HepG2 (cell line): ENCODE measurements around the gene C2CD2. TPM values are rescaled to one million over a fixed set of nuclear protein-coding genes. Genes with fewer than 3 reads are reported as not detected.

Experiments used
- CHD4 ChIP-seq: fragments of 200-600 bp; sonication (generic); IDR thresholded peaks from 2 replicates; pipeline ENCODE4 v1.7.0; 2017; ENCODE audit warnings: mild to moderate bottlenecking, low read length, borderline replicate concordance
- GATAD2A ChIP-seq: IDR thresholded peaks from 2 replicates; pipeline ENCODE4 v1.6.1; 2016
- HCFC1 ChIP-seq: fragments of 150-350 bp; IDR thresholded peaks from 2 replicates; pipeline ENCODE4 v1.6.1; 2014; ENCODE audit warnings: low read depth, low read length
- HDAC1 ChIP-seq: sonication (generic); formaldehyde crosslinking; IDR thresholded peaks from 2 replicates; pipeline ENCODE4 v1.5.1; 2020; ENCODE audit warnings: mild to moderate bottlenecking, missing genetic modification reagents
- HMGXB4 ChIP-seq, 2 experiments: sonication (generic) in 1 of 2; formaldehyde crosslinking in 1 of 2; IDR thresholded peaks; 2 replicates each; pipeline versions ENCODE4 v1.4.0 to v1.6.1; 2018 to 2020; ENCODE audit warnings: missing genetic modification reagents in 2 of 2, borderline replicate concordance in 1 of 2, low read depth in 1 of 2, mild to moderate bottlenecking in 1 of 2, missing biosample characterization in 1 of 2
- MYNN ChIP-seq: sonication (generic); formaldehyde crosslinking; IDR thresholded peaks from 2 replicates; pipeline ENCODE4 v1.4.0; 2020; ENCODE audit warnings: mild to moderate bottlenecking, low read depth, missing genetic modification reagents
- NFATC3 ChIP-seq: sonication (generic); formaldehyde crosslinking; IDR thresholded peaks from 2 replicates; pipeline ENCODE4 v1.5.1; 2020; ENCODE audit warnings: mild to moderate bottlenecking, missing genetic modification reagents
- NFRKB ChIP-seq: fragments of 450-650 bp; IDR thresholded peaks from 2 replicates; pipeline ENCODE4 v1.6.1; 2017
- PRDM15 ChIP-seq: sonication (generic); formaldehyde crosslinking; IDR thresholded peaks from 2 replicates; pipeline ENCODE4 v1.4.0; 2020; ENCODE audit warnings: missing genetic modification reagents
- SNAPC2 ChIP-seq: sonication (generic); formaldehyde crosslinking; IDR thresholded peaks from 2 replicates; pipeline ENCODE4 v1.8.1; 2022; ENCODE audit warnings: mild to moderate bottlenecking, missing genetic modification reagents
- SP5 ChIP-seq: IDR thresholded peaks from 2 replicates; pipeline ENCODE4 v1.6.1; 2016; ENCODE audit warnings: low read depth, borderline replicate concordance
- SYNCRIP ChIP-seq: fragments of 200-400 bp; formaldehyde crosslinking; IDR thresholded peaks from 2 replicates; pipeline ENCODE4 v1.6.1; 2018; ENCODE audit warnings: mild to moderate bottlenecking, low read depth, low read length; ENCODE audit not compliant: insufficient read depth
- U2AF2 ChIP-seq: fragments of 200-400 bp; formaldehyde crosslinking; IDR thresholded peaks from 2 replicates; pipeline ENCODE4 v1.6.1; 2017; ENCODE audit warnings: low read depth, mild to moderate bottlenecking, low read length
- UBTF ChIP-seq: sonication (generic); formaldehyde crosslinking; IDR thresholded peaks from 2 replicates; pipeline ENCODE4 v1.4.0; 2020; ENCODE audit warnings: mild to moderate bottlenecking, missing genetic modification reagents
- ZC3H13 ChIP-seq: sonication (generic); formaldehyde crosslinking; IDR thresholded peaks from 2 replicates; pipeline ENCODE4 v1.8.1; 2023; ENCODE audit warnings: mild to moderate bottlenecking, missing genetic modification reagents, moderate library complexity
- ZEB1 ChIP-seq: IDR thresholded peaks from 2 replicates; pipeline ENCODE4 v1.6.1; 2012; ENCODE audit warnings: mild to moderate bottlenecking, low read depth, inconsistent platforms; ENCODE audit not compliant: insufficient replicate concordance
- ZNF75D ChIP-seq: sonication (generic); formaldehyde crosslinking; IDR thresholded peaks from 2 replicates; pipeline ENCODE4 v1.8.1; 2023; ENCODE audit warnings: missing genetic modification reagents, mild to moderate bottlenecking, borderline replicate concordance
- ZNF775 ChIP-seq: sonication (generic); formaldehyde crosslinking; IDR thresholded peaks from 2 replicates; pipeline ENCODE4 v1.4.0; 2020; ENCODE audit warnings: missing genetic modification reagents, mild to moderate bottlenecking, moderate library complexity, borderline replicate concordance
- ZNF784 ChIP-seq: sonication (generic); formaldehyde crosslinking; IDR thresholded peaks from 2 replicates; pipeline ENCODE4 v1.5.1; 2020; ENCODE audit warnings: missing genetic modification reagents, mild to moderate bottlenecking, borderline replicate concordance
- ZNF788 ChIP-seq: sonication (generic); formaldehyde crosslinking; IDR thresholded peaks from 2 replicates; pipeline ENCODE4 v1.5.0; 2020; ENCODE audit warnings: mild to moderate bottlenecking, missing genetic modification reagents, borderline replicate concordance
- ZSCAN30 ChIP-seq: sonication (generic); formaldehyde crosslinking; IDR thresholded peaks from 2 replicates; pipeline ENCODE4 v1.5.0; 2020; ENCODE audit warnings: mild to moderate bottlenecking, missing genetic modification reagents
- polyA plus RNA-seq, 8 experiments: library from polyadenylated mRNA; depleted of rRNA in 3 of 8; stranded (reverse) in 7 of 8; unstranded in 1 of 8; fragments of >200 nt; fragmentation: Illumina TruSeq in 4 of 8; extraction: Trizol in 4 of 8; gene quantifications; 2 replicates each; pipeline versions ENCODE4 v1.2.1 to v1.2.3, GENCODE V29; 2011 to 2016; ENCODE audit warnings: low read depth in 4 of 8, missing spikeins in 1 of 8, mixed read lengths in 1 of 8; ENCODE audit not compliant: insufficient read depth in 1 of 8
- total RNA-seq, 5 experiments: library from RNA; depleted of rRNA; stranded (reverse); fragments of >200 nt; fragmentation: Illumina TruSeq; extraction: Trizol; gene quantifications; 2 replicates each; pipeline ENCODE4 v1.2.3, GENCODE V29; 2016; ENCODE audit warnings: low read depth in 1 of 5

The C2CD2 gene
- total and polyA plus RNA-seq, 2 of the 13 experiments (the other 11 are each of a cell fraction or from before 2014, with no cell fraction given) = 12.5 to 19.7 TPM

DNA sequence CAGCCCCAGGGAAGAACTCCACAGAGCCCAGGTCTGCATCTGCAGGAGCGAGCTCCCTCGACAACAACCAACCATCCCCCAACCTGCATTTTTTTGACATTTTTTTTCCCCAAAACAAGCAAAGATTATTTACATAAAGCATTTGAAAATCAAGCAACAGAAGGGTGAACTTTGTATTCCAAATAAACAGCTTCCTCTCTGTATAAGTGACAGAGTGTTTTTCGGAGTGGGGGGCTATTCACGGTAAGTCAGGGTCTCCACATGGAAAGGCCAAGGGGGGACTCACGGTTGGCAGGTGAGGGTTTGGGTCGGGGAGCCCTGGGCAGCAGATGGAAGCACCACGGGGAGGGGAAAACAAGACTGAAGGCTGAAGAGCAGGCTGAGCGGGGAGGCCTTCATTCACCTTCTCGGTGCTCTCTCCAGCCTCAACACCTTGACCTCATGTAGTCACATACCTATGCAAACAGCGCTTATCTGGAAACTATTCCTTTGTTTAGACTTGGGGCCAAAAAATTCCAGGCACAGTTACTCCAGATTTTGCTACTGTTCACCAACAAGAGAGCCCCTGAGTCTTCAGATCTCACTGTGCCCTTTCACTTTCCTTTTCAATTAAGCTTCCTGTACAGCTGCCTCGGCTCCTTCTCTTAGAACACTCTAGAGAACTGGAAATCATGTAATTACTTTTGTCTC, 27.6 kb downstream of the C2CD2 start (continued):
- TF ChIP-seq PRDM15 (0 out of 2 replicates have a peak, but pooled peaks have one; percentile 61), ZNF788 (CRISPR knock-in tag) (peak; percentile 29; the same call in 1 of the 2 replicates), MYNN (CRISPR knock-in tag) (no peak), SP5 (CRISPR knock-in tag) (no peak), HDAC1 (peak; percentile 41), NFATC3 (CRISPR knock-in tag) (no peak), ZNF775 (CRISPR knock-in tag) (no peak), U2AF2 (no peak), CHD4 (no peak), ZNF75D (CRISPR knock-in tag) (no peak), HCFC1 (no peak), SNAPC2 (CRISPR knock-in tag) (no peak), ZC3H13 (no peak), HMGXB4 (CRISPR knock-in tag; IDR thresholded peaks at IDR 0.05; ENCODE audit: borderline replicate concordance in 1 of 2, low read depth in 1 of 2) (peak in 1 of 2 experiments; percentile 21; a peak in 1 of 4 replicates), SYNCRIP (no peak), ZNF784 (CRISPR knock-in tag) (no peak), GATAD2A (peak; percentile 73), NFRKB (no peak), ZSCAN30 (no peak), UBTF (peak; percentile 65), ZEB1 (peak; percentile 20)
